Mucosa of gallbladder (tissue), 1 donor: ENCODE results near the gene LIM2. TPM values are rescaled to one million over a fixed set of nuclear protein-coding genes. Genes with fewer than 3 reads are reported as not detected.
"Not testable (repeated sequence)": the region's sequence is repeated elsewhere in the genome, so short reads cannot be mapped to it uniquely, and the experiment has no call there.

Experiments used
- DNase-seq: peaks from one replicate; pipeline ENCODE4 v3.0.0-alpha.2; 2020; ENCODE audit warnings: low spot score
- total RNA-seq: library from RNA; stranded (reverse); gene quantifications from one replicate; pipeline ENCODE4 v1.2.1, GENCODE V29; 2021
- donor health status: DM: no; HTN: no; CAD: no.

LIM2 gene, protein sequence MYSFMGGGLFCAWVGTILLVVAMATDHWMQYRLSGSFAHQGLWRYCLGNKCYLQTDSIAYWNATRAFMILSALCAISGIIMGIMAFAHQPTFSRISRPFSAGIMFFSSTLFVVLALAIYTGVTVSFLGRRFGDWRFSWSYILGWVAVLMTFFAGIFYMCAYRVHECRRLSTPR
- total RNA-seq: not detected

DNA sequence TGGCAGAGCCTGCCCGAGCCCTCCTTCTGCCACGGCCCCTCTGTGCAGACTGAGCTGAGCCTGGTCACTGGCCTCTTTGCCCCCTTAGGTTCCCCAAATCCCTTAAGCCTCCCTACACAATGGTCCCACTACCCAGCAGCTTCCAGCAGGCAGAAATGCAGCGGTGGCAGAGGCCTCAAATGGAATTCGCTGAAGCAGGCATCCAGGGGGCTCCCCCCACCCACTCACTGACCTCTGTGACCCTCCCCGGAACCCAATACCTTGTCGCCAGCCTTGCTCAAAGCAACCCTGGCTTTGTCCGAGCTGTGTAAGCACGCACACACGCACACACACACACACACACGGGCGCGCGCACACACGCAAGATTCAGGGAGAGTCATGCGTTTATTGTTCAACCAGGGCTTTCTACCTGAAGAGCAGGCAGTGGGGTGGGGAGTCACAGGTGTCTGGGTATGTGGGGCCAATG is at the start of gene LIM2:
Gene LIM2, minus strand, starts transcription at position 51 of the 466 bp plus-strand sequence. CDS start 531 bp downstream, outside the sequence.
- DNase-seq: no peak

DNA sequence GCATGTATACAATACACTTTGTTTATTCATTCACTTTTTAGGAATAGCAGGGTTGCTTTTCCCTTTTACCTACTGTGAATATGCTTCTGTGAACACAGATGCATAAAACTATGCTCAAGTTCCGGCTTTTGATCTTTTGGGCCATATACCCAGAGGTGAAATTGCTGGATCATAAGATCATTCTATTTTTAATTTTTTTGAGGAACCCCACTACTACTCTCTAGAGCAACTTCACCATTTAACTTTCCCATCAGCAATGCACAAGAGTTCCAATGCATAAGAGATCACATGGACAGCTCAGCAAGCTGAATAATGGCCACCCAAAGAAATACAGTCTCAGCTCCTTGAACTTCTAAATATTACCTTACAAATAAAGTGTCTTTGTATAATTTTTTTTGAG is 46.7 kb upstream of the LIM2 start:
- no peak for DNase-seq

DNA sequence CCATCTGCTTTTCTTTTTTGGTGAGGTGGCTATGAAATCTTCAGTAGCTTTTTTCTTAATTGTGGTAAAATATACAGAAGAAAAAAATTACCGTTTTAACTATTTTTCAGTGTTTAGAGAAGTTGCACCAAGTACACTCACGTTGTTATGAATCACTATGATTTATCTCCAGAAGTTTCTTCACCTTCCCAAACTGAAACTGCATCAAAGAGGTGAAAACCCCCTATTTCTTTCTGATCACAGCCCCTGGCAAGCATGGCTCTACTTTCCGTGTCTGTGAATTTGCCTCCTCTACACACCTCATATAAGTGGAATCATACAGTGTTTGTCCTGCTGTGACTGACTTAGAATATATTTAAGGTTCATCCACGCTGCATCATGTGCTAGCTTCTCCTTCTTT is 45.3 kb upstream of the LIM2 start:
- no peak for DNase-seq

DNA sequence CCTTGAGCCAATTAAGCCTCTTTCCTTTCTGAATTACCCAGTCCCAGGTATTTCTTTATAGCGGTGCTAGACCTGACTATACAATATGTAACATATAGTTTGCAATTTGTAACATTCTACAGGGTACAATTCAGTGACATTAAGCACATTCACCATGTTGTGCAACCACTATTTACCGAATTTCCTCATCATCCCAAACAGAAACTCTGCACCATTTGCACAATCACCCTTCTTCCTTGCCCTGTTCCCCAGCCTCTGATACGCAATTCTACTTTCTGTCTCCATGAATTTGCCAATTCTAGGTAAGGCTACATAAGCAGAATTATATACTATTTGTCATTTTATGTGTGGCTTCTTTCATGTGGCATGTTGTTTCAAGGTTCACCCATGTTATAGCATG is 43.4 kb upstream of the LIM2 start:
- no peak for DNase-seq

DNA sequence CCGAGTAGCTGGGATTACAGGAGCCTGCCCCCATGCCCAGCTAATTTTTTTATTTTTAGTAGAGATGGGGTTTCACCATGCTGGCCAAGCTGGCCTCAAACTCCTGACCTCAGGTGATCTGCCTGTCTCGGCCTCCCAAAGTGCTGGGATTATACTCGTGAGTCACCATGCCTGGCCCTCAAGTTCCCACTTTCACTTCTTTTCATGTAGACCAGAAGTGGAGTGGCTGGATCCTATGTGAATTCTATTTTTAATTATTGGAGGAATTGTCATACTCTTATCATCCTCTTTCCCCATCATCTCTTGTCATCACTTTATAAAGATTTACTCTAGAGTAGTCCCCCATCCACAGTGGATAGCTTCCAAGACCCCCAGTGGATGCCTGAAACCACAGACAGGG is 42.4 kb upstream of the LIM2 start:
- no peak for DNase-seq

DNA sequence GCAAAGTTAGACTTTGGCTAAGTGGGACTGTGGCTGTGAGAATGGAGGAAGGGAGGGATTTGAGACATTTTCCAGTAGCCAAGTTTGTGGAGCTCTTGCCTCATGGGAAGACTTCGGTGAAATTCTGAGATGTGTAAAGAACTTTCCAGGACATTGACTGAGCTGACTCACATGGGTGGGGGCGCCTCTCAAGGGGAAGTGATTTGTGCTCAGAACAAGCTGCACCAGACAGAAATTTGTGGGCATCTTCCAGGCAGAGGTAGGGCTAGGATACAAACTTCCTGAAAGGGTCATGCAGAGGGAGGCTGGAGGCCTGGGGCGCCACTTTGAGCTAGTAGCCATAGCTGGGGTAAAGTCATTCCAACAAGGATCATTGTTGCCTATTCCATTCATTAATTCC is 39.4 kb upstream of the LIM2 start:
- no peak for DNase-seq

DNA sequence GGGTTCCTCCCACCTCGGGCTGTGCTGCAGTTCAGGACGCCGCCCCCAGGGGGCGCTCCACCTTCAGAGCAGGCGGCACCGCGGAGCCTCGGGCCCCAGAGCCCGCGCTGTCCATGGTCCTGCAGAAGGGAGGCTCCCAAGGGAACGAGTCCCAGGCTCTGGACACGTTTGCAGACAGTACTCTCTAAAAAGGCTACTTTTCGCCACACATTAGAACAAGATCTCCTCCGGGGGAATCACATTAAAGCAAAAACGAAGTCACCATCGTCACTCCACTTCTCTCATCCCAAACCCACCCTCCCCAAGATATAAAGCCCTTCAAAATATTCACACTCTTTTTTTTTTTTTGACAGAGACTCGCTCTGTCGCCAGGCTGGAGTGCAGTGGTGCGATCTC is 34.3 kb upstream of the LIM2 start:
- peak; percentile 90 for DNase-seq

DNA sequence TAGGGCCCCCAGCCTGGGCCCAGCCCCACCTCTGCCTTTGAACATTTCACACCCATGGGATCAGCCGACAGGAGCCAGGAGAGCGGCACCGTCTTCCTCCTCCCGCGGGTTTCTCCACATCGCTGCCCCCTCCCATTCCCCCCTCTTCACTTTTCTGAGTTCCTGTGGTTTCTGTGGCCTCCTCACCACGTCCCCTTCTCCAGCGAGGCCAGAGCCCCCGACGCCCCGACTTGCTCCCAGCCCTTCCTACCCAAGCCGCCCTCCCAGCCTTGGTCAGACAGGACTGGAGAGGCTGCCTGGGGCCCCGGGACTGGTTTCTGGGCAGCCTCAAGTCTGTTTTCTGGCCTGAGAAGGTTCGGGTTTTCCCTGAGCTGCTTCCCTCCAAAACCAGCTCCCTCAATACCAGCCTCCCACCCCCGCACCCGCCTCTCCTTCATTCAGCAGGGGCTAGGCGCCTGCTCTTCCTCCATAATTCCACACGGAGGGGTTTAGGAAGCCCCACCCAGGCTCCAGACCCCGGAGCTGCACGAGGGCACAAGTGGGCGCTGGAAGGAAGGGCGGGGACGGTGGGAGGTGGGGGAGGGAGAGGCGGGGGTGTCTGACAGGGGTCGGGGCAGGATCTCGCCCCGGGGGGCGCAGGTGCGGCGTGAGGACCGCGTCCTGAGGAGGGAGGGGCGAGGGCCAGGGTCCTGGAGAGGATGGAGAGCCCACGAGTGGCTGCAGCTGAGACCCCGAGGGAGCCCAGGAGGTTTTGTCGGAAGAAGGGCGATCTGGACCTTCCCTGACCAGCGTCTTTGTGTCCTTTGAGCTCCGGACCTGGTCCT is 33.7 kb upstream of the LIM2 start:
- no peak for DNase-seq

DNA sequence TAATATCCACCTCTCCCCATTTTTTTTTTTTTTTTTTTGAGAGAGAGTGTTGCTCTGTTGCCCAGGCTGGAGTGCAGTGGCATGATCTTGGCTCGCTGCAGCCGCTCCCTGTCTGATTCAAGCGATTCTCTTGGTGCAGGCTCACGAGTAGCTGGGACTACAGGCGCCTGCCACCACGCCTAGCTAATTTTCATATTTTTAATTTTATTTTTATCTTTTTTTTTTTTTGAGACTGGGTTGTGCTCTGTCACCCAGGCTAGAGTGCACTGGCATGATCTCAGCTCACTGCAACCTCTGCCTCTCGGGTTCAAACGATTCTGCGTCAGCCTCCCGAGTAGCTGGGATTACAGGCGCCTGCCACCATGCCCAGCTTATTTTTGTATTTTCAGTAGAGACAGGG is 32.7 kb upstream of the LIM2 start:
- DNase-seq: not testable (repeated sequence)

DNA sequence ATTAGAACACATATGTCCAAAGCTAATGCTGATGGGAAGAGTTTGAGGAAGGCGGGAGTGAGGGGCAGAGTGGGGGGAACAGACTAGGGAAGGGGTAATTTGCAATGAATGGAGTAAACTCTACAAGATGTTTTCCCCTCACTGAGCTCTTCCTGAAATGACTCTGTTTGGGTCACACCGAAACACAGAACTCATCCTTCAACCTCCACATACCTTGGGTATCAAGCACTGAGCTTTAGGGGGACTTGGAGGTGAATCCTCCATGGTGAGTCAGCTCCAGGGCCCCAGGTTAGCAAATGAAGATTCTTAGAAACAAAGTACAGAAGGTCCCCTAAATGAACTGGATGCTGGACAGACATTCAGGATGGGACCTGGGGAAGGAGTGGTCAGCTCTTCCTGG is 30.9 kb upstream of the LIM2 start:
- DNase-seq: no peak

DNA sequence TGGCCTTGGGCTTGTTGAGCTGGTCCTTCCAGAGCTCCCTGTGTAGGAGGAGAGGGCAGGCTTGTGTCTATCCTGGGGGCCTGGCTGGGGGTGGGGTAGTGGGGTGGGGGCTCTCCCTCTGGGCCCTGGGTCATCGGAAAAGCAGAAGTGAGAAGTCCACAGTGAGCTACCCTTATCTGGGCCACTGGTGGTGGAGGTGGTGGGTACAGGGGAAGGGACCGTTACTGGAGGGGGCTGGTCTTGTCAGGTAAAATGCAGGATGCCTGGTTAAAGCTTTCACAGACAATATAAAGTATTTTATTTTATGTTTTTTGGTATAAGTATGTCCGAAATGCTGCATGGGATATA is 30.0 kb upstream of the LIM2 start:
- DNase-seq: no peak

DNA sequence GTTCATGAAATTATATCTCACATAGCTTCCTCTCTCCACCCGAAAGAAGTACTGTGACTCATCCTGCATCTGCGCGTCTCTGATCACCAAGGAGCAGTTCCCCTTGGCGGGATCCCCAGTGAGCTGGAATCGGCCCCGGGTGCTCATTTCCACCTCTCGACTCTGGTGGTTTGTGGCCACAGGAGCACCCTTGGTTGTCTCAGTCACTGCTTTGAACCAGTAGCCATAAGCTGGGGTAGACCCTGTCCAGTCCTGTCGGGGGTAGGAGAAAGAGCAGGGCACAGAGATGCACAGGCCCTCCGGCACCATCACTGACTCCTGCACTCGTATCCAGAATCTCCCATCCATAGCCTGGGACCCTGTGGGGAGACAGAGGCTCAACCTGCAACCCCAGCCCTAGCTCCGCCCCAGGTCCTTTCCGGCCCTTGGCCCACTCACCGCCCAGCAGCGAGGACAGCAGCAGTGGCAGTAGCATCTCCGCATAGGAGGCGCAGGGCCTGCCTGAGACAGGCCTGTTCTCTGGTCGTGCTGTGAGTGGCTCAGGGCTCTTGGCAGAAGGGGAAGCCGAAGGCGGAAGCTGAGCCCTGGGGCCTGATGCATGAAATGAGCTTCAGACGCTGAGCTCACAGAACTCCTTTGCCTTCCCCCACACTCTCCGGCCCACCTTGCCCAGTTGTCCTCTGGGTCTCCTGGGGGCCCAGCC is 29.5 kb upstream of the LIM2 start, which contains the start of gene SIGLEC10:
Gene SIGLEC10, minus strand, starts transcription at position 536 of the 703 bp plus-strand sequence. Its CDS starts 61 bp downstream, at position 475.
- DNase-seq: peak; percentile 29

DNA sequence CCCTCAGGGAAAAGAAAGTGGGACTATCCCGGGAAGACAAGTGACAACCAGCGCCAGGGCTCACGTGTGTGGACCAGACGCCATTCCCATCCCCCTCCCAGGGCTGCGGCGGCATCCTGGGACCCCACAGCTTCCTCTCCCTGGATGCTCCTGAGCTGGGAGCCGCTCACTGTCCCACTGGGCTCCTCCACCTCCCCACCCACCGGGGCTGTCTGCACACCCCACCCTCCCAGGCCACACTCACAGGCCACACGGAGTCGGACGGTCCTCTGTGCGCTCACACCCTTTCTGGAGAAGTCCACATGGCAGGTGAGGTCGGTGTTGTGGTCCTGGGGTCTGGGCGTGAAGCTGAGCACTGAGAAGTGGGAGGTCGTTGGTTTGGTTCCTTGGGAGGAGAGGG is 28.6 kb upstream of the LIM2 start:
- not testable (repeated sequence) for DNase-seq

DNA sequence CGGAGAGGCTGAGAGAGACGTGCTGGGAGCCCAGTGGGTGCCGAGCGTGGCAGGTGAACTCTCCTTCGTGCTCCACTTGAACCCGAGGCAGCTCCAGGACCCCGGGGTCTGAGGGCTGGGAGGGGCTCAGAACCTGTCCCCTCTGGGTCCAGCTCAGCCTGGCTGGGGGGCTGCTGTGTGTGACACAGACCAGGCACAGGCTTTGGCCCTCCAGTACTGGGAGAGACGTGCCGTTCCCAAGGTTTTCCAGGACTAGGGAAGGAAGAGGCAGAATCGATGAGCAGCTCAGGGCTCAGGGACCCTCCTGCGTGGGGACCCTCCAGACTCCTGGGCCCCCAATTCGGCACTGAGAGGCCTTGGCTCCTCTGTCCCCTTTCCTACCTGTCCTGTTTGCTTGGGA is 27.4 kb upstream of the LIM2 start:
- no peak for DNase-seq

DNA sequence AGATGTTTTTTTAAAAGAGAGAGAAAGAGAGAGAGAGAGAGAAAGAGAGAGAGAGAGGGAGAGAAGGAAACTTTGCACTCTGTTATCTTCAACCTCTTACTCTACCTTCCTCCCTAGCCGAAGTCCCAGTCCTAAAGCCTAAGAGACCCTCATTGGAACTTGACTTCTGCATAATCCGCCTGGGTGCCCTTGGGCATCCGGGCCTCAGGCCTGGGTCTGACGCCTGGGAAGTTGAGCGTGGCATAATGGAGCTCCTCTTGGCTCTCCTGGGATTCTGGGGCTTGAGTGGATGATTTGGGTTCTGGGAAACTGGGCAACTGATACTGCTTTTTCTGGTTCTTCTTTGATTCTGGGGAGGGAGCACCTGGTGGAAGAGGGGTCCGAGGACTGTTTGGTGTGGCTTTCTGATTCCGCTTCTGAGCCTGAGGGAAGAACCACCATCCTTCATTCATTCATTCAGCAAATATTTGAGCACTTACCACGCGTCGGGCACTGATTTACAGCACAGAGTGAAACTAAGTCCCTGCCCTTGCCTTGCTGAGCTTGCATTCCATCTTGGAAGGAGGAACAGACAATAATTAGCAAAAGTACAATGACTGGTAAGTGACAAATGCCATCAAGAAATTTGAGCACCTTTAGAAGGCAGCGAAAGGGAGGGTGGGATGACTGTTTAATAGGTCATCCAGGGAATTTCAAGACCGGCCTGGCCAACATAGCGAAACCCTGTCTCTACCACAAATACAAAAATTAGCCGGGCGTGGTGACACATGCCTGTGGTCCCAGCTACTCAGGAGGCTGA is 23.4 kb upstream of the LIM2 start:
- no peak for DNase-seq

DNA sequence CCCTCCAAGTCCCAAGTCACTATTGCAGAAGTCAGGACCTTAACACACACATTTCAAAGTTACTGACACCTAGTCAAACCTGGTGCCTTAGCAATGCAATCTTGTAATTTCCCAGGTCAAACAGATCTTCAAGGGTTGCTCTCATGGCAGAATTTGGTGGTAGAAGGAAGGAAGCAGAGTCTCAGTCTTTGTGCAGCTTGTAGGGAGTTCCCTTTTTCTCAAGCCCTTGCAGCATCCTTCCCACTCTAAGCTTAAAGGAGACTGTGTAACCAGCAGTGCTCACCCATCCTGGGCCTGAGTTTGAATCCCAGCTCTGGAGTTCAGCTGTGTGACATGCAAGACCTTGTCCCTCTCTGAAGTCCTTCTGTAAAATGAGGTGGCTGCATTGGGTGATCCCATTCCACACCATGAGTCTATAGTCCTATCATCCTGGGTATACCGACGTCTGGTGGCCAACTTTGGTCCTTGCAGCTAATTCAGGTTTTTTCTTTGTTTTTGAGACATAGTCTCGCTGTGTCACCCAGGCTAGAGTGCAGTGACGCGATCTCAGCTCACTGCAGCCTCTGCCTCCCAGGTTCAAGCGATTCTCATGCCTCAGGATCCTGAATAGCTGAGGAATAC is 19.8 kb upstream of the LIM2 start:
- no peak for DNase-seq

DNA sequence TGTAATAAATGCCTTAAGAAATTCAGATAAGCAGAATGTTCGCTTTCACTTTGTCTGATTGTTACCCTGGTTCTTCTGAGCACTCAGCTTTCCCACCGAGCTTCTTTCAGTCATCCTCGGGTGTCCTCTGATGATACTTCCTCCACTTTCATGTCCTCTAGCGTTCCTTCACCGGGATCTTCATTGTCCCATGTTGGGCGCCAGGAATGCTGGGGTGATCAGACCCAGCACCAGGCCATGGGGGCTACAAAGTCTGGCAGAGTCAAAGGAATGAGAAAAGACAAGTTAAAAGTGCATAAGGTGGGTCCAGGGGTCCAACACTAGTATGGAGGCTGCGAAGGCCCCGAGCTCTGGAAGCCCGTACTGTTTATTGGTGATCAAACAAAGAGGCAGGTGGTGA is 14.3 kb upstream of the LIM2 start:
- DNase-seq: no peak

DNA sequence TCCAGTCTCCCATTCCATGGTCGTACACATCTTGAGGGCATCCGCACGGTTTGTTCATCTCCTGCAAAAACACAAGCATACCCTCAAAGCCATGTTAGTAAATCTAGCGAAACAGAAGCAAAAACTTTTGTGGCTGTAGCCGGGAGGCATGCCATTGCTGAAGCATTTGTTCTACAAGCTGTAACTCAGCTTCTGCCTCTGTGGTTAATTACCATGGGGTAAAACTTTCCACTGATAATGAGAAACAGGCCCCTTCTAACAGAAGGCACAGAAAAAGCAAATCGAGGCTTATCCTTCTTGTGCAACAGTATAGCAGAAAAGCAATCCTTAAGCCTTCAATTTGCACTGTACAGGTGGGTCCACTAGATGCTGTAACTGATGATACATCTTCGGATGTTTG is 12.2 kb upstream of the LIM2 start:
- not testable (repeated sequence) for DNase-seq

DNA sequence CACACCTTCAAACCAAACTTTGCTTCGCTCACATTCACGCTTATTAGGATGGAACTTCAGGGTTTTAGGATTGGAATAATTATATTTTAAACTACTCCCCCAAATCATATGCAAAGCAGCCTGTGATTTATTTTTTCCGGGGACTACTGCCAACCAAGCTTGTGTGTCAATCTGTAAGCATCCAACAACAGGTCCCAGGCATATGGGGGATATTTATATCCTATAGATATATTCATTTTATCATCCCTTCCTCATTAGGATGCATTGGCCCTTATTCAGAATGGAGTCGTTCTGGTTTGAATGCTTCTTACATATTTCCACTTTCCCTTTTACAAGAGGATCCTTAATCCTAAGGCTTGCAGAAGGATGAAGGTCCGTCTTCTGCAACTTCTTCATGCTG is 11.5 kb upstream of the LIM2 start:
- DNase-seq: no peak

DNA sequence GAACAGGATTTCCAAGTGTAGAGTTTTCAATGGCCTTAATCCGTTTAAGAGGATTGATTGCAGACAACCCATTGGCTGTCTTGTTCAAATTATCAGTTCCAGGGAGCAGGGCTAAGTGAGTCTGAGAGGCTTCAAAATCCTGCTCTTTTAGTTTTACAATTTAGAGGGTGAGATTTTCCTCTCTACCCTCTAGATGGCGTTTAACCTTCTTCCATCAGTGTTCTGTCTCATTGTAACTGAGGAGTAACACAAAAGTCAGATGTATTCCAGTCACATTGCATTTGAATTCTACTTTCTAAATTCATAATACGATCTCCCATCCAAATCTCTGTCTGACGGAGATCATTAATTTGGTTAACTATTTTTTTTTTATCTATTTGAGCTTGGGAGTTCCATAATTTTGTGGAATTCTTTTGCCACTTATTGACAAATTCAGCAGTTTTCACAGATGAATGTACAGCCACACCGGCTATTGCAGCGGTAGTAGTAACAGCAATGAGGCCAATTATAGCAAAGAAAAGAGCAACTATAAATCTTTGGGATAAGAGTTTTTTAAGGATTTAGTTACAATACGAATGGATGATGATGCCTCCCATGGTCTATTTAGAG is 10.4 kb upstream of the LIM2 start:
- no peak for DNase-seq

DNA sequence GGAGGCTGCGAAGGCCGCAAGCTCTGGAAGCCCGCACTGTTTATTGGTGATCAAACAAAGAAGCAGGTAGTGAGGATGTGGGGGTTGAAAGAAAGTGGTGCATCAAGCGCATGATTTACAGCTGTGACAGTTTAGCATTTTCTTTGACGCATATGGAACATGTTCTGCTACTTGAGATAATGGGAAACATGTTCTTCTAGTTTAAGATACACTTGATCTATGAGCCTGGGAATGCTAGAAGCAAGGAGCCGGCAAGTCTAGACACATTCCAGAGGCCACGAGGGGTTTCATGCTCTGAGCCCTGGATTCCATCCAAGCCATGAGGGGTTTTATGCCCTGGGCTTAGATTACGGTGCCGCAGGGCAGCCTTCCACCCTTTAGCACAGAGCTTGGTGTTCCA is 9.7 kb upstream of the LIM2 start:
- not testable (repeated sequence) for DNase-seq
